Glutamatergic neuron (in vitro differentiated cells): ENCODE data around the gene GPC2. TPM values are rescaled to one million over a fixed set of nuclear protein-coding genes. Genes with fewer than 3 reads are reported as not detected.

Experiments
- DNase-seq: peaks from one replicate; pipeline ENCODE4 v3.0.0; 2022
- H3K27ac Mint-ChIP-seq: one replicate; pipeline ENCODE4 v1.8.0; 2020; ENCODE audit warnings: mild to moderate bottlenecking, mixed read lengths, inconsistent platforms; ENCODE audit not compliant: unreplicated experiment
- H3K27me3 Mint-ChIP-seq: one replicate; pipeline ENCODE4 v1.8.0; 2020; ENCODE audit warnings: mild to moderate bottlenecking, moderate library complexity, mixed read lengths, inconsistent platforms; ENCODE audit not compliant: unreplicated experiment
- H3K36me3 Mint-ChIP-seq: one replicate; pipeline ENCODE4 v1.8.0; 2020; ENCODE audit warnings: mild to moderate bottlenecking, mixed read lengths, inconsistent platforms; ENCODE audit not compliant: unreplicated experiment
- H3K4me1 Mint-ChIP-seq: one replicate; pipeline ENCODE4 v1.8.0; 2020; ENCODE audit warnings: mild to moderate bottlenecking, low read depth, mixed read lengths, inconsistent platforms; ENCODE audit not compliant: unreplicated experiment
- H3K4me3 Mint-ChIP-seq: one replicate; pipeline ENCODE4 v1.8.0; 2020; ENCODE audit warnings: mild to moderate bottlenecking, mixed read lengths, inconsistent platforms; ENCODE audit not compliant: unreplicated experiment
- H3K9me3 Mint-ChIP-seq: one replicate; pipeline ENCODE4 v1.8.0; 2020; ENCODE audit warnings: mild to moderate bottlenecking, moderate library complexity, mixed read lengths, inconsistent platforms; ENCODE audit not compliant: unreplicated experiment
- total RNA-seq: library from RNA; stranded (reverse); fragmentation: NEBNext Ultra II Directional; extraction: Animal tissue kit (Norgen Biotek cat#: 25700); gene quantifications from one replicate; pipeline ENCODE4 v1.2.1, GENCODE V29; 2021; ENCODE audit not compliant: unreplicated experiment
- TF ChIP-seq, protein P1 (sequence below): fragments of 200-600 bp; sonication (generic); IDR thresholded peaks from one replicate; pipeline ENCODE4 v1.5.0; 2021; ENCODE audit not compliant: partially characterized antibody, unreplicated experiment

Gene GPC2
- total RNA-seq, 1 donor from 2014 or later: 530 TPM

DNA sequence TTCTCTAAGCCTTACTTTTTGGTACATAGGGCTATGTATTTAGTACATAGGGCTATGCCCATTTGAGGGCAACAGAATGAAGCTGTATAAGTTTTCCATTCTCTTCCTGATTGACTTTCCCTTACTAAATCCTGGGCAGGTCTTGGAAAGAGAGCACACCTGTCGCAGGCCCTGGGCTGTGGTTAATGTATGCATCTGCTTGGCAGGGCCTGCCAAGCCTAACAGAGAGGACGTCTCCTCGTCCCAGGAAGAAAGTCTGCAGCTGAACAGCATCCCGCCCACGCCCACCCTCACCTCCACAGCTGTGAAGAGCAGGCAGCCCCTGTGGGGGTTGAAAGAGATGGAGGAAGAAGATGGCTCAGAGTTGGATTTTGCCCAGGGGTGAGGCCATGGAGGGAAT, 33.6 kb upstream of the GPC2 start:
- Mint-ChIP-seq H3K27ac (no peak overlapping the region), H3K4me3 (no peak overlapping the region), H3K4me1 (no peaks in the 10 kb centered on the region), H3K27me3 (peaks cover 23% of the 10 kb centered on the region), H3K9me3 (peaks cover 11% of the 10 kb centered on the region), H3K36me3 (no peaks in the 10 kb centered on the region)
- TF ChIP-seq, protein P1, sequence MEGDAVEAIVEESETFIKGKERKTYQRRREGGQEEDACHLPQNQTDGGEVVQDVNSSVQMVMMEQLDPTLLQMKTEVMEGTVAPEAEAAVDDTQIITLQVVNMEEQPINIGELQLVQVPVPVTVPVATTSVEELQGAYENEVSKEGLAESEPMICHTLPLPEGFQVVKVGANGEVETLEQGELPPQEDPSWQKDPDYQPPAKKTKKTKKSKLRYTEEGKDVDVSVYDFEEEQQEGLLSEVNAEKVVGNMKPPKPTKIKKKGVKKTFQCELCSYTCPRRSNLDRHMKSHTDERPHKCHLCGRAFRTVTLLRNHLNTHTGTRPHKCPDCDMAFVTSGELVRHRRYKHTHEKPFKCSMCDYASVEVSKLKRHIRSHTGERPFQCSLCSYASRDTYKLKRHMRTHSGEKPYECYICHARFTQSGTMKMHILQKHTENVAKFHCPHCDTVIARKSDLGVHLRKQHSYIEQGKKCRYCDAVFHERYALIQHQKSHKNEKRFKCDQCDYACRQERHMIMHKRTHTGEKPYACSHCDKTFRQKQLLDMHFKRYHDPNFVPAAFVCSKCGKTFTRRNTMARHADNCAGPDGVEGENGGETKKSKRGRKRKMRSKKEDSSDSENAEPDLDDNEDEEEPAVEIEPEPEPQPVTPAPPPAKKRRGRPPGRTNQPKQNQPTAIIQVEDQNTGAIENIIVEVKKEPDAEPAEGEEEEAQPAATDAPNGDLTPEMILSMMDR: no peak
- no peak for DNase-seq

DNA sequence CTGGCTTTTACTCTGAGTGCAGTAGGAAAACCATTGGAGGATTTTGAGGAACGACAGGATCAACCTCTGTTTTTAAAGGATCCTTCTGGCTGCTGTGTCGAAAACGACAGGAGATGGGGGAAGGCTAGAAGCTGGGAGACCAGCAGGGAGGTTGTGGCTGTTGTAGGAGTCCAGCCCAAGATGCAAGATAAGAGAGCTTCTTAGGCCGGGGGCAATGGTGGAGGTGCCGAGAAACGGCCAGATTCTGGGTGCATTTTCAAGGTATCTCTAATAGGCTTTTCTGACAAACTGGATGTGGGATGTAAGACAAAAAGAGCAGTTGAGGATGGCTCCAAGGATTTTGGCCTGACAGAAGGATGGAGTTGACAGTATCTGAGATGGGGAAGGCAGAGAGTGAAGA, 32.3 kb upstream of the GPC2 start:
- no peaks in the 10 kb centered on the region for H3K36me3 Mint-ChIP-seq
- H3K27me3 Mint-ChIP-seq: peaks cover 20% of the 10 kb centered on the region
- H3K27ac Mint-ChIP-seq: no peak overlapping the region
- DNase-seq: no peak
- peaks cover 8% of the 10 kb centered on the region for H3K9me3 Mint-ChIP-seq
- TF ChIP-seq, protein P1: no peak
- peak overlapping the region; percentile 0 for H3K4me3 Mint-ChIP-seq
- no peaks in the 10 kb centered on the region for H3K4me1 Mint-ChIP-seq

DNA sequence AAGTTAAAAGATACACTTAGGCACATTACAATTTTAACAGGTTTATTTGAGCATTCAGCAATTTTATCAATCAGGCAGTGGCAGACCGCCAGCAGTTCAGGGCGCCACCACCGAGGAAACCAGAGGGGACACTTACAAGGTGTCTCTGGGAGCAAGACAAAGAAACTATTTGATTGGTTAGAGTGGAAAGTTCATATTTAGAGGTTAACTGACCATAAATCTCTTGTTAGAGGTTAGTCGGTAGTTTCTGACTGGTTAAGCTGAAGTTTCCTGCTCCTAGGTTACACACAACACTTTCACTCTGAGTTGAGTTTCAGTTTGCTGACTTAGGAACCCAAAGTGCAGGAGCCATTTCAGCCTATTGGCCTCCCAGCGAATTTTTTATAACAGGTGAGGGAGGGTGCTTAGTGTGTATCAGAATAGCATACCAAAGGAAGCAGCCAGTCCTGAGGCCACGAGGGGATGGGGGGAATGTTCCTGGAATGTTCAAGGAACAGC, 31.8 kb upstream of the GPC2 start:
- Mint-ChIP-seq H3K9me3 (peaks cover 8% of the 10 kb centered on the region), H3K36me3 (no peaks in the 10 kb centered on the region), H3K4me1 (no peaks in the 10 kb centered on the region), H3K27me3 (peaks cover 18% of the 10 kb centered on the region), H3K27ac (peak overlapping the region; percentile 28), H3K4me3 (no peak overlapping the region)
- TF ChIP-seq, protein P1: no peak
- DNase-seq: no peak

DNA sequence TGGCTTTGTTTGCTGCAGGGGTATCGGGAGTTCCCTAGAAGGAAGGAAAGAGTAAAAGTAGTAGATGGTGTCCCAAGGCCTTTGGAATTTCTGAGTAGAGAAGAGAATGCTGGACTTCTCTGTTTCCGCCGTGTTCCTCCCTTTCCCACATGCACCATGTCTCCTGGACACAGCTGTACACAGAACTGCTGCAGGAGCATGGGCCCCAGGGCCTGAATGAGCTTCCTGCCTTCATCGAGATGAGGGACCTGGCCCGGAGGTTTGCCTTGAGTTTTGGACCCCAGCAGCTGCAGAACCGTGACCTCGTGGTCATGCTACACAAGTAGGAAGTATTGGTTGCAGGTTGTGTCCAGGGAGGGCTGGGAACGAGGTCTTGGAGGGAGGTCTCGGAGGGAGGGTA, 27.3 kb upstream of the GPC2 start:
- H3K4me3 Mint-ChIP-seq: no peak overlapping the region
- TF ChIP-seq, protein P1: no peak
- H3K36me3 Mint-ChIP-seq: no peaks in the 10 kb centered on the region
- H3K27ac Mint-ChIP-seq: no peak overlapping the region
- peaks cover 9% of the 10 kb centered on the region for H3K27me3 Mint-ChIP-seq
- no peaks in the 10 kb centered on the region for H3K4me1 Mint-ChIP-seq
- H3K9me3 Mint-ChIP-seq: peaks cover 7% of the 10 kb centered on the region
- no peak for DNase-seq

DNA sequence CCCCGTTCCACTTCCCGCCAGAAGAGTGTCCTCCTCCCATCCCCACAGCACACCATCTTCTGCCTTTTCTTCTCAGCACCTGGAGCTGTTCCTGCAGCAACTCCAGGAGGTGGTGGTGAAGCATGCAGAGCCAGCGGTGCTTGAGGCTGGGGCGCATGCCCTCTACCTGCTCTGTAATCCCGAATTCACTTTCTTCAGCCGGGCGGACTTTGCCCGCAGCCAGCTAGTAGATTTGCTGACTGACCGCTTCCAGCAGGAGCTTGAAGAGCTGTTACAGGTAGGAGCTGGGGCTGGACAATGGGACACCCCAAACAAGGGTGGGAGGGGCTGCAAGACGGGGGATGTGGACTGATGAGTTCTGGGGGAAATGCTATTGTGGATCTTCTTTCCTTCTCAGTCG, 23.5 kb upstream of the GPC2 start:
- no peak overlapping the region for H3K27ac Mint-ChIP-seq
- no peak overlapping the region for H3K4me3 Mint-ChIP-seq
- TF ChIP-seq, protein P1: no peak
- H3K9me3 Mint-ChIP-seq: peaks cover 7% of the 10 kb centered on the region
- no peaks in the 10 kb centered on the region for H3K4me1 Mint-ChIP-seq
- H3K36me3 Mint-ChIP-seq: no peaks in the 10 kb centered on the region
- DNase-seq: no peak
- peaks cover 10% of the 10 kb centered on the region for H3K27me3 Mint-ChIP-seq
